Measurements from ENCODE around the gene SCN8A. TPM values are rescaled to one million over a fixed set of nuclear protein-coding genes. Genes with fewer than 3 reads are reported as not detected.

Gene SCN8A
- polyA plus RNA-seq, 2 of the 4 experiments (the other 2 are of a cell fraction): 1.8 to 4.8 TPM

DNA sequence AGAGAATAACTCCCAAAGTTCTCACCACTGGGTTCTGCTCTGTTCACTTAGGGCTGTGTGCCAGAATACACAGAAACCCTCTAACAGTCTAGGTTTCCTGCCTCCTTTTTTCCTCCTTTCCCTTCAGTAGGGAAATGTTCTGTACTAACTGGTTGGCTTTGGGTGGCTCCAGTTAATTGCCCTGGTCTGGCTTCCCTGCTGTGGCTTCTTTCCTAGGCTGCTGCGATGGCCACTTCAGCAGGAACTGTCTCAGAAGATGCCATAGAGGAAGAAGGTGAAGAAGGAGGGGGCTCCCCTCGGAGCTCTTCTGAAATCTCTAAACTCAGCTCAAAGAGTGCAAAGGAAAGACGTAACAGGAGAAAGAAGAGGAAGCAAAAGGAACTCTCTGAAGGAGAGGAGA, 115.2 kb downstream of the SCN8A start:
- ATAC-seq (no peak), FAIRE-seq (no peak), DNase-seq (ENCODE audit: low read depth in 1 of 2, low spot score in 1 of 2) (no peak)
- POLR2A ChIA-PET: no interaction called here
- CTCF ChIA-PET: no interaction called here
- 82% methylated on average over 3 of the region's 3 CpGs for WGBS (ENCODE audit: missing lambda C conversion rate)
- no peak overlapping the region for H3K4me2 ChIP-seq
- no peak overlapping the region for H3K4me3 ChIP-seq
- TF ChIP-seq HOXA7 (CRISPR knock-in tag; IDR thresholded peaks at IDR 0.05) (no peak), ZFP36 (IDR thresholded peaks at IDR 0.05; ENCODE audit: borderline replicate concordance, partially characterized antibody) (no peak), CHD4 (IDR thresholded peaks at IDR 0.05; ENCODE audit: borderline replicate concordance) (no peak), TP53 (CRISPR knock-in tag; IDR thresholded peaks at IDR 0.05) (no peak), RFX5 (IDR thresholded peaks at IDR 0.05) (no peak), TFCP2L1 (CRISPR knock-in tag; IDR thresholded peaks at IDR 0.05) (no peak), CHD2 (IDR thresholded peaks at IDR 0.05; ENCODE audit: low read length, partially characterized antibody) (no peak)
- no peaks in the 10 kb centered on the region for H3K4me1 ChIP-seq
- H3K27ac ChIP-seq: no peak overlapping the region
- no peaks in the 10 kb centered on the region for H3K9me3 ChIP-seq

- Histone ChIP-seq H3K4me3 (no peak overlapping the region), H3K4me2 (no peak overlapping the region), H3K4me1 (peaks cover 5% of the 10 kb centered on the region; the same call in 1 of the 3 replicates), H3K9me3 (no peaks in the 10 kb centered on the region), H3K27ac (no peak overlapping the region)
- no peak for TF ChIP-seq KDM1A (IDR thresholded peaks at IDR 0.05; ENCODE audit: low read depth)
- no peak for TF ChIP-seq HMGXB4 (CRISPR knock-in tag; IDR thresholded peaks at IDR 0.05; ENCODE audit: borderline replicate concordance)
- TF ChIP-seq ZFP36 (IDR thresholded peaks at IDR 0.05; ENCODE audit: borderline replicate concordance, partially characterized antibody): no peak
- TF ChIP-seq EP300 (IDR thresholded peaks at IDR 0.05): no peak
- no peak for TF ChIP-seq BHLHE40 (IDR thresholded peaks at IDR 0.05; ENCODE audit: low read depth, low read length)
- TF ChIP-seq CEBPB (IDR thresholded peaks at IDR 0.05): no peak
- no peak for TF ChIP-seq NPAS2 (CRISPR knock-in tag; IDR thresholded peaks at IDR 0.05; ENCODE audit: borderline replicate concordance)
- TF ChIP-seq RAD21 (conservative IDR thresholded peaks at IDR 0.05 in 1 of 2, IDR thresholded peaks at IDR 0.05 in 1 of 2): no peak
- no peak for TF ChIP-seq MAZ (IDR thresholded peaks at IDR 0.05; ENCODE audit: borderline replicate concordance, low read depth, low read length)
- no peak for TF ChIP-seq NR3C1 (IDR thresholded peaks at IDR 0.05)
- no peak for TF ChIP-seq JUNB (IDR thresholded peaks at IDR 0.05)
- no peak for TF ChIP-seq HOXB5 (CRISPR knock-in tag; IDR thresholded peaks at IDR 0.05)
- no peak for TF ChIP-seq TP53 (CRISPR knock-in tag; IDR thresholded peaks at IDR 0.05)
- no peak for TF ChIP-seq RNF2 (IDR thresholded peaks at IDR 0.05; ENCODE audit: borderline replicate concordance, low read depth)
- no peak for TF ChIP-seq HEYL (CRISPR knock-in tag; IDR thresholded peaks at IDR 0.05)
- no peak for TF ChIP-seq POLR2A (IDR thresholded peaks at IDR 0.05; ENCODE audit: low read length)
- no peak for TF ChIP-seq RFX5 (IDR thresholded peaks at IDR 0.05)
- 82% methylated on average over 2 of the region's 2 CpGs for WGBS (ENCODE audit: missing lambda C conversion rate)
- no peak for DNase-seq (ENCODE audit: low read depth in 1 of 2, low spot score in 1 of 2)
- POLR2A ChIA-PET: no interaction called here
- no peak for ATAC-seq
- CTCF ChIA-PET: interaction anchor here (1.5 kb wide), 1 partner anchor 36 kb away, joined by 4 read pairs; no protein-coding TSS in a partner anchor
- no peak for FAIRE-seq
These were observed 123.6 kb downstream of the SCN8A start for GRCh38 chr12:51714666-51715065.

- Histone ChIP-seq H3K27ac (no peak overlapping the region), H3K4me2 (no peak overlapping the region), H3K9me3 (no peaks in the 10 kb centered on the region), H3K4me1 (peaks cover 5% of the 10 kb centered on the region; the same call in 1 of the 3 replicates), H3K4me3 (no peak overlapping the region)
- TF ChIP-seq FOSL2 (IDR thresholded peaks at IDR 0.05): no peak
- no peak for TF ChIP-seq FOSL2 (CRISPR knock-in tag; IDR thresholded peaks at IDR 0.05)
- TF ChIP-seq, protein P1, sequence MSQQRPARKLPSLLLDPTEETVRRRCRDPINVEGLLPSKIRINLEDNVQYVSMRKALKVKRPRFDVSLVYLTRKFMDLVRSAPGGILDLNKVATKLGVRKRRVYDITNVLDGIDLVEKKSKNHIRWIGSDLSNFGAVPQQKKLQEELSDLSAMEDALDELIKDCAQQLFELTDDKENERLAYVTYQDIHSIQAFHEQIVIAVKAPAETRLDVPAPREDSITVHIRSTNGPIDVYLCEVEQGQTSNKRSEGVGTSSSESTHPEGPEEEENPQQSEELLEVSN (IDR thresholded peaks at IDR 0.05; ENCODE audit: borderline replicate concordance, low read depth): no peak
- no peak for TF ChIP-seq USF2 (IDR thresholded peaks at IDR 0.05)
- TF ChIP-seq CHD4 (IDR thresholded peaks at IDR 0.05; ENCODE audit: borderline replicate concordance): no peak
- TF ChIP-seq POLR2A (IDR thresholded peaks at IDR 0.05; ENCODE audit: low read length): no peak
- no peak for TF ChIP-seq FOSB (CRISPR knock-in tag; IDR thresholded peaks at IDR 0.05)
- no peak for TF ChIP-seq RNF2 (IDR thresholded peaks at IDR 0.05; ENCODE audit: borderline replicate concordance, low read depth)
- TF ChIP-seq ZFP36 (IDR thresholded peaks at IDR 0.05; ENCODE audit: borderline replicate concordance, partially characterized antibody): no peak
- no peak for TF ChIP-seq JUN (IDR thresholded peaks at IDR 0.05)
- TF ChIP-seq HDAC2 (IDR thresholded peaks at IDR 0.05): no peak
- TF ChIP-seq HOXA7 (CRISPR knock-in tag; IDR thresholded peaks at IDR 0.05): no peak
- no peak for TF ChIP-seq HOXB13 (CRISPR knock-in tag; IDR thresholded peaks at IDR 0.05; ENCODE audit: low read depth)
- TF ChIP-seq, protein P2, sequence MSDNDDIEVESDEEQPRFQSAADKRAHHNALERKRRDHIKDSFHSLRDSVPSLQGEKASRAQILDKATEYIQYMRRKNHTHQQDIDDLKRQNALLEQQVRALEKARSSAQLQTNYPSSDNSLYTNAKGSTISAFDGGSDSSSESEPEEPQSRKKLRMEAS (IDR thresholded peaks at IDR 0.05): no peak
- TF ChIP-seq, protein P3, sequence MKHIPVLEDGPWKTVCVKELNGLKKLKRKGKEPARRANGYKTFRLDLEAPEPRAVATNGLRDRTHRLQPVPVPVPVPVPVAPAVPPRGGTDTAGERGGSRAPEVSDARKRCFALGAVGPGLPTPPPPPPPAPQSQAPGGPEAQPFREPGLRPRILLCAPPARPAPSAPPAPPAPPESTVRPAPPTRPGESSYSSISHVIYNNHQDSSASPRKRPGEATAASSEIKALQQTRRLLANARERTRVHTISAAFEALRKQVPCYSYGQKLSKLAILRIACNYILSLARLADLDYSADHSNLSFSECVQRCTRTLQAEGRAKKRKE (CRISPR knock-in tag; IDR thresholded peaks at IDR 0.05; ENCODE audit: low read depth): no peak
- TF ChIP-seq CEBPB (IDR thresholded peaks at IDR 0.05): no peak
- no peak for TF ChIP-seq ZSCAN20 (CRISPR knock-in tag; IDR thresholded peaks at IDR 0.05)
- FAIRE-seq (no peak), ATAC-seq (no peak), DNase-seq (ENCODE audit: low read depth in 1 of 2, low spot score in 1 of 2) (no peak)
- ChIA-PET CTCF (no interaction called here), POLR2A (no interaction called here)
- 81% methylated on average over 3 of the region's 3 CpGs for WGBS (ENCODE audit: missing lambda C conversion rate)
These were observed 126.4 kb downstream of the SCN8A start for GRCh38 chr12:51717326-51717925.

All from A549 (cell line).